ENCODE measurements around the gene NRSN1. TPM values are rescaled to one million over a fixed set of nuclear protein-coding genes. Genes with fewer than 3 reads are reported as not detected.

Gene NRSN1
- total and polyA plus RNA-seq, 2 of the 13 experiments (the other 11 are each of a cell fraction or from before 2014, with no cell fraction given) = not detected

DNA sequence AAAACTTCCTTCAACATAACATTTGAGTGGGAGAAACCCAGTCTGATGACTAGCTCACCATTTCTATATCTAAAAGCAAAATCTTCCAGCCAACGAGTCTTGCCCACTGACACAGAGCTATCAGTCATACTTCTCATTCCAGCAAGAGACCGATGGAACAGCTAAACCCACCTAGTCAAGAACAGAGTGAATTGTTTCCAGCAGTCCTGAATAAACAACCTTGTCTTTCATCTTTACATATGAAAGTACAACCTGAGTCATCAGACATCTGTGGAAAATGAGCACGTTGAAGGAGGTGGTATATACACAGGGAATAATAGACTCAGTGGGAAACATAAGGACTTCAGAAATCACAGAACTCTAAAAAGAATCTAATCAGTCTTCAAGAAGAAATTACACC, 23.8 kb downstream of the NRSN1 start (continued):
- TF ChIP-seq, protein P1, sequence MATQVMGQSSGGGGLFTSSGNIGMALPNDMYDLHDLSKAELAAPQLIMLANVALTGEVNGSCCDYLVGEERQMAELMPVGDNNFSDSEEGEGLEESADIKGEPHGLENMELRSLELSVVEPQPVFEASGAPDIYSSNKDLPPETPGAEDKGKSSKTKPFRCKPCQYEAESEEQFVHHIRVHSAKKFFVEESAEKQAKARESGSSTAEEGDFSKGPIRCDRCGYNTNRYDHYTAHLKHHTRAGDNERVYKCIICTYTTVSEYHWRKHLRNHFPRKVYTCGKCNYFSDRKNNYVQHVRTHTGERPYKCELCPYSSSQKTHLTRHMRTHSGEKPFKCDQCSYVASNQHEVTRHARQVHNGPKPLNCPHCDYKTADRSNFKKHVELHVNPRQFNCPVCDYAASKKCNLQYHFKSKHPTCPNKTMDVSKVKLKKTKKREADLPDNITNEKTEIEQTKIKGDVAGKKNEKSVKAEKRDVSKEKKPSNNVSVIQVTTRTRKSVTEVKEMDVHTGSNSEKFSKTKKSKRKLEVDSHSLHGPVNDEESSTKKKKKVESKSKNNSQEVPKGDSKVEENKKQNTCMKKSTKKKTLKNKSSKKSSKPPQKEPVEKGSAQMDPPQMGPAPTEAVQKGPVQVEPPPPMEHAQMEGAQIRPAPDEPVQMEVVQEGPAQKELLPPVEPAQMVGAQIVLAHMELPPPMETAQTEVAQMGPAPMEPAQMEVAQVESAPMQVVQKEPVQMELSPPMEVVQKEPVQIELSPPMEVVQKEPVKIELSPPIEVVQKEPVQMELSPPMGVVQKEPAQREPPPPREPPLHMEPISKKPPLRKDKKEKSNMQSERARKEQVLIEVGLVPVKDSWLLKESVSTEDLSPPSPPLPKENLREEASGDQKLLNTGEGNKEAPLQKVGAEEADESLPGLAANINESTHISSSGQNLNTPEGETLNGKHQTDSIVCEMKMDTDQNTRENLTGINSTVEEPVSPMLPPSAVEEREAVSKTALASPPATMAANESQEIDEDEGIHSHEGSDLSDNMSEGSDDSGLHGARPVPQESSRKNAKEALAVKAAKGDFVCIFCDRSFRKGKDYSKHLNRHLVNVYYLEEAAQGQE (IDR thresholded peaks at IDR 0.05; ENCODE audit: borderline replicate concordance in 1 of 2, low read depth in 1 of 2, low read length in 2 of 2) = peak in 1 of 2 experiments; percentile 31; a peak in 1 of 4 replicates
- TF ChIP-seq MBD4 (IDR thresholded peaks at IDR 0.05; ENCODE audit: borderline replicate concordance, low read length) (no peak), TCF7L2 (IDR thresholded peaks at IDR 0.05; ENCODE audit: low read depth, low read length) (peak; percentile 36; the same call in 1 of the 2 replicates), AFF4 (CRISPR knock-in tag; IDR thresholded peaks at IDR 0.05) (no peak), SKI (IDR thresholded peaks at IDR 0.05; ENCODE audit: partially characterized antibody) (peak; percentile 18), ZNF609 (CRISPR knock-in tag; IDR thresholded peaks at IDR 0.05; ENCODE audit: borderline replicate concordance) (no peak), MIER2 (CRISPR knock-in tag; IDR thresholded peaks at IDR 0.05) (0 out of 2 replicates have a peak, but pooled peaks have one; percentile 40), NFYB (CRISPR knock-in tag; IDR thresholded peaks at IDR 0.05) (no peak), BCL6 (CRISPR knock-in tag; IDR thresholded peaks at IDR 0.05) (peak; percentile 48), CEBPB (IDR thresholded peaks at IDR 0.05; ENCODE audit: borderline replicate concordance, low read depth, low read length) (no peak), ZNF782 (CRISPR knock-in tag; IDR thresholded peaks at IDR 0.05; ENCODE audit: borderline replicate concordance) (no peak), MEIS2 (CRISPR knock-in tag; IDR thresholded peaks at IDR 0.05) (no peak), BHLHE40 (IDR thresholded peaks at IDR 0.05; ENCODE audit: low read length) (0 out of 2 replicates have a peak, but pooled peaks have one; percentile 17)
- TF ChIP-seq, protein P2, sequence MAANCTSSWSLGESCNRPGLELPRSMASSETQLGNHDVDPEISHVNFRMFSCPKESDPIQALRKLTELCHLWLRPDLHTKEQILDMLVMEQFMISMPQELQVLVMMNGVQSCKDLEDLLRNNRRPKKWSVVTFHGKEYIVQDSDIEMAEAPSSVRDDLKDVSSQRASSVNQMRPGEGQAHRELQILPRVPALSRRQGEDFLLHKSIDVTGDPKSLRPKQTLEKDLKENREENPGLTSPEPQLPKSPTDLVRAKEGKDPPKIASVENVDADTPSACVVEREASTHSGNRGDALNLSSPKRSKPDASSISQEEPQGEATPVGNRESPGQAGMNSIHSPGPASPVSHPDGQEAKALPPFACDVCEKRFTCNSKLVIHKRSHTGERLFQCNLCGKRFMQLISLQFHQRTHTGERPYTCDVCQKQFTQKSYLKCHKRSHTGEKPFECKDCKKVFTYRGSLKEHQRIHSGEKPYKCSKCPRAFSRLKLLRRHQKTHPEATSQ (CRISPR knock-in tag; IDR thresholded peaks at IDR 0.05; ENCODE audit: borderline replicate concordance) = no peak
- TF ChIP-seq, protein P3, sequence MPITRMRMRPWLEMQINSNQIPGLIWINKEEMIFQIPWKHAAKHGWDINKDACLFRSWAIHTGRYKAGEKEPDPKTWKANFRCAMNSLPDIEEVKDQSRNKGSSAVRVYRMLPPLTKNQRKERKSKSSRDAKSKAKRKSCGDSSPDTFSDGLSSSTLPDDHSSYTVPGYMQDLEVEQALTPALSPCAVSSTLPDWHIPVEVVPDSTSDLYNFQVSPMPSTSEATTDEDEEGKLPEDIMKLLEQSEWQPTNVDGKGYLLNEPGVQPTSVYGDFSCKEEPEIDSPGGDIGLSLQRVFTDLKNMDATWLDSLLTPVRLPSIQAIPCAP (CRISPR knock-in tag; IDR thresholded peaks at IDR 0.05; ENCODE audit: low read depth) = no peak
